Measurements from ENCODE around the gene MBLAC1. TPM values are rescaled to one million over a fixed set of nuclear protein-coding genes. Genes with fewer than 3 reads are reported as not detected.

Gene MBLAC1
- total and polyA plus RNA-seq, 10 of the 15 experiments (the other 5 are each of a cell fraction or from before 2014, with no cell fraction given): 0.24 to 3.2 (median 1.8) TPM; not detected in 1

DNA sequence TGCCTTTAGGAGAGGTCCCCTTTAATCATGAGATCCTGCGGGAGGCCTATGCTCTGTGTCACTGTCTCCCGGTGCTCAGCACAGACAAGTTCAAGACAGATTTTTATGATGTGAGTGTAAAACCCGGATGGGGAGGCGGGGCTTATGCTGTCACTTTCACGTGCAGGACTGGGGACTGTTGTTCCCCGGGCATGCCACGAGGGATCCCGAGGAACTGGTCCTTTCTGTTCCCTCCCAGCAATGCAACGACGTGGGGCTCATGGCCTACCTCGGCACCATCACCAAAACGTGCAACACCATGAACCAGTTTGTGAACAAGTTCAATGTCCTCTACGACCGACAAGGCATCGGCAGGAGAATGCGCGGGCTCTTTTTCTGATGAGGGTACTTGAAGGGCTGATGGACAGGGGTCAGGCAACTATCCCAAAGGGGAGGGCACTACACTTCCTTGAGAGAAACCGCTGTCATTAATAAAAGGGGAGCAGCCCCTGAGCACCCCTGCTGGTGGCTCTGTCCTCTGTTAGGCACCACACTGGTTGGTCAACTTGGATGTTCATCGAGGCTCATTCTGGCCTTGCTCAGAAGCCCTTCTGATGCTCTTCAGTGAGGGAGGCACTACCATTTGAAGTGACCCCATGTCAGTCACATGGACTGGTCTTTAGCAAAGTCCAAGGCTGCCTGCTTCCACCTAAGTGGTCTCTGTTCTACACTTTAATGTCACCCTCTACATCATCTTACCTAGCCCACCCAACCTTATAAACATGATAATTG, 35.2 kb upstream of the MBLAC1 start:
- Histone ChIP-seq H3K4me1 (ENCODE audit: control insufficient read depth, insufficient read depth, low read length) (peaks cover 6% of the 10 kb centered on the region), H3K27me3 (replicated peaks in 1 of 2; ENCODE audit: control insufficient read depth in 2 of 2, insufficient read depth in 2 of 2, low read length in 1 of 2) (no peaks in the 10 kb centered on the region), H3K4me2 (ENCODE audit: control insufficient read depth, insufficient read depth) (no peak overlapping the region), H3K79me2 (ENCODE audit: control insufficient read depth, insufficient read depth, low read length) (peaks cover 10% of the 10 kb centered on the region), H3K36me3 (ENCODE audit: control insufficient read depth in 2 of 2, insufficient read depth in 2 of 2, low read length in 1 of 2) (peaks cover 32 to 43% of the 10 kb centered on the region in 2 experiments), H3K27ac (ENCODE audit: control insufficient read depth, insufficient read depth) (no peak overlapping the region), H3K9ac (ENCODE audit: control insufficient read depth, insufficient read depth, low read length) (no peak overlapping the region), H3K4me3 (no peak overlapping the region), H3K9me3 (replicated peaks; ENCODE audit: control insufficient read depth, insufficient read depth, low read length) (no peaks in the 10 kb centered on the region), H4K20me1 (ENCODE audit: control insufficient read depth, insufficient read depth) (peaks cover 3% of the 10 kb centered on the region; the same call in 1 of the 2 replicates), H2AFZ (ENCODE audit: control insufficient read depth, low read depth, low read length) (no peak overlapping the region)
- SMC1A ChIA-PET (ENCODE audit: uncharacterized antibody, unreplicated experiment): no interaction called here
- FAIRE-seq (no peak), ATAC-seq (peak; percentile 29), DNase-seq (ENCODE audit: low read depth, low spot score) (no peak)
- 92% methylated on average over 19 of the region's 19 CpGs for WGBS (ENCODE audit: insufficient coverage, insufficient replicate concordance, low lambda C conversion rate, missing lambda C conversion rate)
- in situ Hi-C loops (cut with MboI): no loop called here
- POLR2A ChIA-PET: interaction anchor here (3.9 kb wide), 1 partner anchor 10 kb away, joined by 39 read pairs; the partner anchor contains the start of genes AP4M1 and MCM7
- intact Hi-C loops (cut with micrococcal nuclease; ENCODE audit: unreplicated experiment): no loop called here
- CTCF ChIA-PET: interaction anchor here (0.6 kb wide), 1 partner anchor 715 kb away, joined by 3 read pairs; no protein-coding TSS in a partner anchor
- RAD21 ChIA-PET (ENCODE audit: unreplicated experiment): interaction anchor here (1.2 kb wide), 1 partner anchor 102 kb away, joined by 3 read pairs; no protein-coding TSS in a partner anchor
- no TSS peak for BruUV-seq (replicated peaks)
- TF ChIP-seq SUZ12 (IDR thresholded peaks at IDR 0.05; ENCODE audit: unreplicated experiment) (no peak), POU2F2 (IDR thresholded peaks at IDR 0.05; ENCODE audit: borderline replicate concordance, low read depth, low read length) (peak; percentile 21; the same call in 1 of the 3 replicates), SUPT20H (IDR thresholded peaks at IDR 0.05; ENCODE audit: borderline replicate concordance, control insufficient read depth, low read depth, low read length) (no peak), RFX5 (IDR thresholded peaks at IDR 0.05; ENCODE audit: low read depth, low read length) (no peak), ZNF217 (IDR thresholded peaks at IDR 0.05) (no peak), BCL3 (IDR thresholded peaks at IDR 0.05; ENCODE audit: borderline replicate concordance, insufficient read depth, low read depth, low read length, poor library complexity, severe bottlenecking) (no peak), CBFB (IDR thresholded peaks at IDR 0.05; ENCODE audit: low read depth) (no peak; the same call in 1 of the 2 replicates), CREB1 (IDR thresholded peaks at IDR 0.05; ENCODE audit: low read depth) (no peak), POLR2AphosphoS5 (IDR thresholded peaks at IDR 0.05; ENCODE audit: low read length) (peak; percentile 77), POLR2AphosphoS2 (IDR thresholded peaks at IDR 0.05; ENCODE audit: low read depth, low read length) (peak; percentile 48; the same call in 1 of the 2 replicates), TARDBP (IDR thresholded peaks at IDR 0.05; ENCODE audit: borderline replicate concordance) (0 out of 2 replicates have a peak, but pooled peaks have one; percentile 22), MEF2B (IDR thresholded peaks at IDR 0.05; ENCODE audit: partially characterized antibody, poor library complexity, severe bottlenecking) (no peak), POLR2A (IDR thresholded peaks at IDR 0.05; ENCODE audit: low read depth, low read length) (peak; percentile 72), BMI1 (IDR thresholded peaks at IDR 0.05; ENCODE audit: borderline replicate concordance) (no peak), EGR1 (IDR thresholded peaks at IDR 0.05; ENCODE audit: borderline replicate concordance in 1 of 2, low read depth in 2 of 2, low read length in 2 of 2) (no peak), ETV6 (conservative IDR thresholded peaks at IDR 0.05 in 1 of 2, IDR thresholded peaks at IDR 0.05 in 1 of 2; ENCODE audit: borderline replicate concordance in 1 of 2, low read depth in 1 of 2) (no peak), SIN3A (IDR thresholded peaks at IDR 0.05; ENCODE audit: low read depth, low read length) (no peak), MYB (IDR thresholded peaks at IDR 0.05; ENCODE audit: borderline replicate concordance, low read depth, low read length) (no peak), ZBTB33 (IDR thresholded peaks at IDR 0.05) (no peak)

Measured in GM12878 (cell line).